K562 (cell line): ENCODE measurements around the gene NFIC. TPM values are rescaled to one million over a fixed set of nuclear protein-coding genes. Genes with fewer than 3 reads are reported as not detected.

Source experiments
- BRCA1 ChIP-seq, 2 experiments: fragments of 450-650 bp in 1 of 2; sonication (generic) in 1 of 2; formaldehyde crosslinking in 1 of 2; IDR thresholded peaks; 2 replicates each; pipeline versions ENCODE4 v1.5.0 to v1.6.1; 2017 to 2020; ENCODE audit warnings: mild to moderate bottlenecking in 1 of 2, missing genetic modification reagents in 1 of 2
- CBX3 ChIP-seq, 2 experiments: IDR thresholded peaks; 1 replicate in 1 of 2; 2 replicates in 1 of 2; pipeline ENCODE4 v1.6.1; 2012; ENCODE audit warnings: inconsistent platforms in 2 of 2, low read length in 2 of 2, borderline replicate concordance in 1 of 2, control low read depth in 1 of 2
- ELF1 ChIP-seq: fragments of 200-800 bp; sonication (Bioruptor generic); IDR thresholded peaks from 2 replicates; pipeline ENCODE4 v1.6.1; 2016; ENCODE audit warnings: missing genetic modification characterization, missing compliant biosample characterization
- EZH2 ChIP-seq: IDR thresholded peaks from 2 replicates; pipeline ENCODE4 v1.6.1; 2012; ENCODE audit warnings: low read depth, mild to moderate bottlenecking, inconsistent platforms, low read length, borderline replicate concordance
- LCOR ChIP-seq: sonication (generic); formaldehyde crosslinking; IDR thresholded peaks from 2 replicates; pipeline ENCODE4 v1.8.0; 2022; ENCODE audit warnings: mild to moderate bottlenecking, missing genetic modification reagents
- SRSF3 ChIP-seq: fragments of 200-400 bp; formaldehyde crosslinking; IDR thresholded peaks from 2 replicates; pipeline ENCODE4 v1.6.1; 2016; ENCODE audit warnings: mild to moderate bottlenecking, low read length, moderate library complexity; ENCODE audit not compliant: insufficient read depth
- TAF15 ChIP-seq: fragments of 200-400 bp; formaldehyde crosslinking; IDR thresholded peaks from 2 replicates; pipeline ENCODE4 v1.6.1; 2017; ENCODE audit warnings: mild to moderate bottlenecking, low read depth, low read length, moderate library complexity
- TCF3 ChIP-seq: sonication (generic); formaldehyde crosslinking; IDR thresholded peaks from 2 replicates; pipeline ENCODE4 v1.4.0; 2020; ENCODE audit warnings: mild to moderate bottlenecking, missing genetic modification reagents
- TCF7L2 ChIP-seq: fragments of 150-350 bp; IDR thresholded peaks from 2 replicates; pipeline ENCODE4 v1.6.1; 2016; ENCODE audit warnings: low read depth, mild to moderate bottlenecking, low read length, moderate library complexity
- ZBTB8A ChIP-seq: fragments of 450-650 bp; IDR thresholded peaks from 2 replicates; pipeline ENCODE4 v1.6.1; 2018; ENCODE audit warnings: mild to moderate bottlenecking, moderate library complexity; ENCODE audit not compliant: partially characterized antibody
- ZEB2 ChIP-seq: fragments of 450-650 bp; IDR thresholded peaks from 2 replicates; pipeline ENCODE4 v1.6.1; 2016
- ZFP1 ChIP-seq: fragments of 450-650 bp; formaldehyde crosslinking; IDR thresholded peaks from 2 replicates; pipeline ENCODE4 v1.4.0; 2020; ENCODE audit warnings: mild to moderate bottlenecking, mixed read lengths
- ZNF436 ChIP-seq: fragments of 250-450, 450-650 bp; sonication (Bioruptor Pico); formaldehyde crosslinking; IDR thresholded peaks from 2 replicates; pipeline ENCODE4 v1.7.0; 2020; ENCODE audit warnings: mild to moderate bottlenecking
- ZNF445 ChIP-seq: fragments of 250-450 bp; sonication (Bioruptor Pico); IDR thresholded peaks from 2 replicates; pipeline ENCODE4 v1.4.0; 2020; ENCODE audit warnings: low read depth, mild to moderate bottlenecking, moderate library complexity
- ZNF584 ChIP-seq: fragments of 200-800 bp; sonication (Bioruptor generic); IDR thresholded peaks from 2 replicates; pipeline ENCODE4 v1.6.1; 2016; ENCODE audit warnings: low read depth, mild to moderate bottlenecking, missing genetic modification characterization, missing compliant biosample characterization
- polyA plus RNA-seq, 8 experiments: library from polyadenylated mRNA; depleted of rRNA in 4 of 8; stranded (reverse) in 5 of 8; unstranded in 3 of 8; fragments of >200 nt; fragmentation: Nextera tagmentation in 2 of 8; fragmentation: Illumina TruSeq in 1 of 8; extraction: Ambion mirVana in 2 of 8; extraction: Trizol in 1 of 8; gene quantifications; 2 replicates each; pipeline versions ENCODE4 v1.2.1 to v1.2.3, GENCODE V29; 2011 to 2014; ENCODE audit warnings: inconsistent platforms in 1 of 8, missing spikeins in 1 of 8
- total RNA-seq, 7 experiments: library from RNA; depleted of rRNA in 6 of 7; stranded (reverse); fragments of >200 nt in 6 of 7; fragmentation: Illumina TruSeq in 2 of 7; extraction: Trizol in 2 of 7; gene quantifications; 2 replicates each; pipeline versions ENCODE4 v1.2.1 to v1.2.3, GENCODE V29; 2011 to 2021; ENCODE audit warnings: low replicate concordance in 1 of 7
- TF ChIP-seq, protein P1 (sequence below): fragments of 450-650 bp; IDR thresholded peaks from 2 replicates; pipeline ENCODE4 v1.6.1; 2017; ENCODE audit warnings: antibody characterized with exemption
- TF ChIP-seq, protein P2 (sequence below): sonication (generic); formaldehyde crosslinking; IDR thresholded peaks from 2 replicates; pipeline ENCODE4 v1.8.0; 2023; ENCODE audit warnings: mild to moderate bottlenecking, missing genetic modification reagents
- TF ChIP-seq, protein P3 (sequence below), 3 experiments: fragments of 200-800 bp in 1 of 3; sonication (Bioruptor generic) in 1 of 3; sonication (generic) in 1 of 3; formaldehyde crosslinking in 1 of 3; IDR thresholded peaks; 2 replicates each; pipeline versions ENCODE4 v1.6.1 to v1.8.0; 2016 to 2022; ENCODE audit warnings: mild to moderate bottlenecking in 2 of 3, missing compliant biosample characterization in 2 of 3, missing genetic modification characterization in 2 of 3, missing genetic modification reagents in 1 of 3
- TF ChIP-seq, protein P4 (sequence below): sonication (generic); formaldehyde crosslinking; IDR thresholded peaks from 2 replicates; pipeline ENCODE4 v1.8.1; 2022; ENCODE audit warnings: missing genetic modification reagents

Gene NFIC
- total and polyA plus RNA-seq, 9 of the 15 experiments (the other 6 are each of a cell fraction or from before 2014, with no cell fraction given): 0.71 to 62.1 (median 6.9) TPM

DNA sequence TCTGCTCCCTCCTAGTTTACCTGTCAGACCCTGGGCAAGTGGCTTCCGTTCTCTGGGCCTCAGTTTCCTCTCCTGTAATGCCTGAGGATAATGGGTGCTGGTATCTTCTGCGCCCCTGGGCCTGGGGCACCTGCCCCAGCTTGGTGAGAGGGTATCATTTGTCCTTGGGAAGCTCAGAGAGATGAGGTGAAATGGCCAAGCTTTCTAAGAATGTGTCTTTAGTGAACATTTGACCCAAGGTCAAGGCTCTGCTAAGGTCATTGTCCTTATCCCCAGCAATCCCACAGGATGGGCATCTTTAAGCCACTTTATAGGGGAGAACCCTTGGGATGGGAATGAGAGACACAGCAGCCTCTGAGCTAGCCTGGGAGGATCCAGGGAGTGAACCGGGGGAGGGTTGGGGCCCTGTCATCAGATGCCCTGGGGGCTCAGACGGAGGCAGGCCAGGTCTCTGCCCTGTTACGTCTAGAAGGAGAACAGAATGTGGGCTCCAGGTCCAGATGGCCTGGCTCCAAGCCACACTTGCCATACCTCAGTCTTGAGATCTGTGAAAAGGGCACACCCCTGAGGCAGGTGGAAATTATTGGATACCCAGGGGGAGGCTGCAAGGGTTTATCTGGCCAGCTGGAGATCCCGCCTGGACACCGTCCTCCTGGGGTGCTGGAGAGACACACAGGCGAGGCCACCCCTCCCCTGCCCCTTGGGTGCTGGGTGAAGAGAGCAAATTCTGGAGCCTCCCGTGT, 1.1 kb upstream of the NFIC start (continued):
- TF ChIP-seq, protein P1, sequence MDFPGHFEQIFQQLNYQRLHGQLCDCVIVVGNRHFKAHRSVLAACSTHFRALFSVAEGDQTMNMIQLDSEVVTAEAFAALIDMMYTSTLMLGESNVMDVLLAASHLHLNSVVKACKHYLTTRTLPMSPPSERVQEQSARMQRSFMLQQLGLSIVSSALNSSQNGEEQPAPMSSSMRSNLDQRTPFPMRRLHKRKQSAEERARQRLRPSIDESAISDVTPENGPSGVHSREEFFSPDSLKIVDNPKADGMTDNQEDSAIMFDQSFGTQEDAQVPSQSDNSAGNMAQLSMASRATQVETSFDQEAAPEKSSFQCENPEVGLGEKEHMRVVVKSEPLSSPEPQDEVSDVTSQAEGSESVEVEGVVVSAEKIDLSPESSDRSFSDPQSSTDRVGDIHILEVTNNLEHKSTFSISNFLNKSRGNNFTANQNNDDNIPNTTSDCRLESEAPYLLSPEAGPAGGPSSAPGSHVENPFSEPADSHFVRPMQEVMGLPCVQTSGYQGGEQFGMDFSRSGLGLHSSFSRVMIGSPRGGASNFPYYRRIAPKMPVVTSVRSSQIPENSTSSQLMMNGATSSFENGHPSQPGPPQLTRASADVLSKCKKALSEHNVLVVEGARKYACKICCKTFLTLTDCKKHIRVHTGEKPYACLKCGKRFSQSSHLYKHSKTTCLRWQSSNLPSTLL: no peak
- TF ChIP-seq ZBTB8A (no peak), ZEB2 (no peak), SRSF3 (no peak), TCF7L2 (no peak), ZNF436 (CRISPR knock-in tag) (no peak), CBX3 (IDR thresholded peaks at IDR 0.05; ENCODE audit: borderline replicate concordance in 1 of 2, low read length in 2 of 2) (peak in 1 of 2 experiments; percentile 61; a peak in 1 of 3 replicates), TAF15 (no peak), ZFP1 (CRISPR knock-in tag) (no peak), TCF3 (0 out of 2 replicates have a peak, but pooled peaks have one; percentile 11), EZH2 (no peak), ZNF584 (no peak), BRCA1 (IDR thresholded peaks at IDR 0.05) (no peak), BRCA1 (CRISPR knock-in tag; IDR thresholded peaks at IDR 0.05) (0 out of 2 replicates have a peak, but pooled peaks have one; percentile 22), LCOR (no peak), ELF1 (tag) (no peak), ZNF445 (CRISPR knock-in tag) (no peak)
- TF ChIP-seq, protein P2, sequence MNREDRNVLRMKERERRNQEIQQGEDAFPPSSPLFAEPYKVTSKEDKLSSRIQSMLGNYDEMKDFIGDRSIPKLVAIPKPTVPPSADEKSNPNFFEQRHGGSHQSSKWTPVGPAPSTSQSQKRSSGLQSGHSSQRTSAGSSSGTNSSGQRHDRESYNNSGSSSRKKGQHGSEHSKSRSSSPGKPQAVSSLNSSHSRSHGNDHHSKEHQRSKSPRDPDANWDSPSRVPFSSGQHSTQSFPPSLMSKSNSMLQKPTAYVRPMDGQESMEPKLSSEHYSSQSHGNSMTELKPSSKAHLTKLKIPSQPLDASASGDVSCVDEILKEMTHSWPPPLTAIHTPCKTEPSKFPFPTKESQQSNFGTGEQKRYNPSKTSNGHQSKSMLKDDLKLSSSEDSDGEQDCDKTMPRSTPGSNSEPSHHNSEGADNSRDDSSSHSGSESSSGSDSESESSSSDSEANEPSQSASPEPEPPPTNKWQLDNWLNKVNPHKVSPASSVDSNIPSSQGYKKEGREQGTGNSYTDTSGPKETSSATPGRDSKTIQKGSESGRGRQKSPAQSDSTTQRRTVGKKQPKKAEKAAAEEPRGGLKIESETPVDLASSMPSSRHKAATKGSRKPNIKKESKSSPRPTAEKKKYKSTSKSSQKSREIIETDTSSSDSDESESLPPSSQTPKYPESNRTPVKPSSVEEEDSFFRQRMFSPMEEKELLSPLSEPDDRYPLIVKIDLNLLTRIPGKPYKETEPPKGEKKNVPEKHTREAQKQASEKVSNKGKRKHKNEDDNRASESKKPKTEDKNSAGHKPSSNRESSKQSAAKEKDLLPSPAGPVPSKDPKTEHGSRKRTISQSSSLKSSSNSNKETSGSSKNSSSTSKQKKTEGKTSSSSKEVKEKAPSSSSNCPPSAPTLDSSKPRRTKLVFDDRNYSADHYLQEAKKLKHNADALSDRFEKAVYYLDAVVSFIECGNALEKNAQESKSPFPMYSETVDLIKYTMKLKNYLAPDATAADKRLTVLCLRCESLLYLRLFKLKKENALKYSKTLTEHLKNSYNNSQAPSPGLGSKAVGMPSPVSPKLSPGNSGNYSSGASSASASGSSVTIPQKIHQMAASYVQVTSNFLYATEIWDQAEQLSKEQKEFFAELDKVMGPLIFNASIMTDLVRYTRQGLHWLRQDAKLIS: no peak
- TF ChIP-seq, protein P3, sequence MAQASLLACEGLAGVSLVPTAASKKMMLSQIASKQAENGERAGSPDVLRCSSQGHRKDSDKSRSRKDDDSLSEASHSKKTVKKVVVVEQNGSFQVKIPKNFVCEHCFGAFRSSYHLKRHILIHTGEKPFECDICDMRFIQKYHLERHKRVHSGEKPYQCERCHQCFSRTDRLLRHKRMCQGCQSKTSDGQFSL (CRISPR knock-in tag; IDR thresholded peaks at IDR 0.05): no peak
- TF ChIP-seq, protein P3 (tag; IDR thresholded peaks at IDR 0.05): no peak
- TF ChIP-seq, protein P4, sequence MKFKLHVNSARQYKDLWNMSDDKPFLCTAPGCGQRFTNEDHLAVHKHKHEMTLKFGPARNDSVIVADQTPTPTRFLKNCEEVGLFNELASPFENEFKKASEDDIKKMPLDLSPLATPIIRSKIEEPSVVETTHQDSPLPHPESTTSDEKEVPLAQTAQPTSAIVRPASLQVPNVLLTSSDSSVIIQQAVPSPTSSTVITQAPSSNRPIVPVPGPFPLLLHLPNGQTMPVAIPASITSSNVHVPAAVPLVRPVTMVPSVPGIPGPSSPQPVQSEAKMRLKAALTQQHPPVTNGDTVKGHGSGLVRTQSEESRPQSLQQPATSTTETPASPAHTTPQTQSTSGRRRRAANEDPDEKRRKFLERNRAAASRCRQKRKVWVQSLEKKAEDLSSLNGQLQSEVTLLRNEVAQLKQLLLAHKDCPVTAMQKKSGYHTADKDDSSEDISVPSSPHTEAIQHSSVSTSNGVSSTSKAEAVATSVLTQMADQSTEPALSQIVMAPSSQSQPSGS (CRISPR knock-in tag): no peak
